ENCODE data around the gene HOXC12.

The HOXC12 gene

GRCh38 chr12:53998110-53998899 is 43.6 kb downstream of the HOXC12 start:
- no peak for DNase-seq

GRCh38 chr12:53998900-53999236 is 44.2 kb downstream of the HOXC12 start:
- no peak for DNase-seq

GRCh38 chr12:53999559-54000115 is 44.9 kb downstream of the HOXC12 start:
- DNase-seq: no peak

DNA sequence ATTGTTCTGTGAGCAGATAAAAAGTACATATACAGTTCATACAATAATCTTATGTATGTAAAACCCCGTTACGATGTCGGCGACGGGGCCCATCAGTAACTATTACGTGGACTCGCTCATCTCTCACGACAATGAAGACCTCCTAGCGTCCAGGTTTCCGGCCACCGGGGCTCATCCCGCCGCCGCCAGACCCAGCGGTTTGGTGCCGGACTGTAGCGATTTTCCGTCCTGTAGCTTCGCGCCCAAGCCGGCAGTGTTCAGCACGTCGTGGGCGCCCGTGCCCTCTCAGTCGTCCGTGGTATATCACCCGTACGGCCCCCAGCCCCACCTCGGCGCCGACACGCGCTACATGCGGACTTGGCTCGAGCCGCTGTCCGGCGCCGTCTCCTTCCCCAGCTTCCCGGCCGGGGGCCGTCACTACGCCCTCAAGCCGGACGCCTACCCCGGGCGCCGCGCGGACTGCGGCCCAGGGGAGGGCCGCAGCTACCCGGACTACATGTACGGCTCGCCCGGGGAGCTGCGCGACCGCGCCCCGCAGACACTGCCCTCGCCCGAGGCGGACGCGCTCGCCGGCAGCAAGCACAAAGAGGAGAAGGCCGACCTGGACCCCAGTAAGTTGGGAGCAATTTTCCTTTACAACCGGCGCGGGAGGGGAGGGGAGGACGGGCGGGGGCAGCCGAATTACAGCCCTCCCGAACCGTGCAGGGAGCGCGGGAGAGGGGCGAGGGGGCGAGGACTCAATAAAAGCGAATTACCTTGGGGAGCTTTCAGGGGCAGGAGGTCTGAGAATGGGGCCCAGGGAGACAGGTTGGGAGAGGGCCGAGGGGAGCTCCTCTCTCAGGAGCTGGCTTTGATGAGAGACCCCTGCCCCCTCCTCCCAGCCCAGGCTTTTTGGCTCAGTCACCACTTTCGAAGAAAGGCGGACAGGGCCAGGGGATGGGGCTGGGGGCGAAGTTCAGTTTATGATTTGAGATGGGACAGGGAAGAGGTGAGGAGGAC is 45.7 kb downstream of the HOXC12 start, which contains the start of gene HOXC9:
Gene HOXC9 (plus strand): TSS at position 46 of the 999 bp plus-strand sequence. CDS start 28 bp downstream, at position 74.
- DNase-seq: no peak

- no peak for DNase-seq
Measured at GRCh38 chr12:54001283-54002187, 46.8 kb downstream of the HOXC12 start.

DNA sequence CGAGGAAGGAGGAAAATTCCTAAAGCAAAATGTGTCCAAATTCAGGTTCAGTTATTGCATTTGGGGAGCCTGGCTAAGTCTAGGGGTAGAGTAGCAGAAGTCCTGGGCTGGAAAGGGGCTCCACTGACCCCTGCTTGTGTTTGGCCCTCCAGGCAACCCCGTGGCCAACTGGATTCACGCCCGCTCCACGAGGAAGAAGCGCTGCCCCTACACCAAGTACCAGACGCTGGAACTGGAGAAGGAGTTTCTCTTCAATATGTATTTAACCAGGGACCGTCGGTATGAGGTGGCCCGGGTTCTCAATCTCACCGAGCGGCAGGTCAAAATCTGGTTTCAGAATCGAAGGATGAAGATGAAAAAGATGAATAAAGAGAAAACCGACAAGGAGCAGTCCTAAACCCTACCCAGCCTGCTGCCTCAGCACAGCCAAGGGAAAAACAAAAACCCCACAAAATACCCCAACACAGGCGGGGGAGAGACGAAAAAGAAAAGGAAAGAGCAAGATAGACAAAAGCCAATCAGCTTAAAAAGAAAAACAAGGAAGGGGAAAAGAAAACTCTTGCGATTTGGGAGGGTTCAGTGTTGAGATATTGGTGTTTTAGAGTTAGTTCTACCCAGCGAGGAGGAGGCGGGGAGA is 47.7 kb downstream of the HOXC12 start:
- no peak for DNase-seq

GRCh38 chr12:54002915-54003389 is 48.2 kb downstream of the HOXC12 start:
- DNase-seq: no peak

DNA sequence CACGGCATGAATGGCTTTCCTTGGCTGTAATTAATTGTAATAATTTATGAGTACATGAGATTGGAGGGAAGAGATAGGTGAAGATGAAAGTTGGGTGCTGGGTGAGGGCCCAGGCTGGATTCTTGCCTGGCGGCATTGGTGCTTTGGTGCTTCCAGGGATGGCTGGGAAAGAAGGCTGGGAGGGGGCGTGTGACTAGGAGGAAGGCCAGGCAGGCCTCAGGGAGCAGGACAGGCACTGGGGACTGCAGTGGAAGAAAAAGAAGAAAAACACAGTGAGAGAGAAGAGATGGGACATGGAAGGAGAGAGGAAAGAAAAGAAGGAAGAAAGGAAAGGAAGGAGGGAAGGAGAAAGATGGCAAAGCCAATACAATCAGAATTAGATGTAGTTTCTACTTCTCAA is 48.9 kb downstream of the HOXC12 start:
- no peak for DNase-seq

DNA sequence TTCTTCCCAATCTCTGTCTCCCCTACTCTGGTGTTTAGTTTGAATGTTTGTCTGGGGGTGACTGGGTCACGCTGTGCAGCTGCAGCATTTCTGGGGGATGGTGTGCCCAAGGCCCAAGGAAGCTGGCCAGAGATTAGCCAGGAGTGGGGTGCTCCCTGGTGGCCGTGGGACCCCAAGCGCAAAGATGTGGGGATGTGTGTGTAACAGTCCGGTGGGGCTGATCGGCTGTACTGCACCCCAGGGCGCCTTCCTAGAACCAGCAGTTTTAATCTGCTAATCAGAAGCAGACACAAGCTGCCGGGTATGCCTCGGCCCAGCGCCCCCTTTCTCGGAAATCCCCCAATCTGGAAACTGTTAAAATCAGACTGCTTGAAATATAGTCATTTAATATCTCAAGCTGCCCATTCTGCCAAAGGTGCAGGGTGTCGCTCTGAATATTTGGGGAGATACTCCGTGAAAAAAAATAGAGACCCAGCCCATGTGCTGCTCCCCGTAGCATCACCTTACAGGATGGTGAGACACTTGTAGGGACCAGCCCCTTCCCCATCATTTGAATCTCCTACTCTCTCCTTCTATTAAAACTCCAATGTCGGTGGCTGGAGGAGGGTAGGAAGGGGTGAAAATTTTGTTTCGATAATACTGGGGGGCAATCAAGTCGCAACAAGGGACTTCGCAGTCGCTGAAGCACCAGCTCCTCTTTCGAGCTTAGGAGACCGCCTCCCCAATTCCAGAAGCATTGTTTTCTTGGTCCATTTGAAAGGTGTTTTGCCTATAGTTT is 49.5 kb downstream of the HOXC12 start:
- no peak for DNase-seq

GRCh38 chr12:54004841-54005530 is 50.3 kb downstream of the HOXC12 start:
- no peak for DNase-seq

- DNase-seq: no peak
Measured at GRCh38 chr12:54005531-54005852, 50.8 kb downstream of the HOXC12 start.

GRCh38 chr12:54005853-54006558 is 51.3 kb downstream of the HOXC12 start:
- peak; percentile 91 for DNase-seq

- DNase-seq: no peak
Measured at GRCh38 chr12:54006559-54007220, 52.0 kb downstream of the HOXC12 start.

- DNase-seq: no peak
Measured at GRCh38 chr12:54007538-54008259, 53.0 kb downstream of the HOXC12 start.

DNA sequence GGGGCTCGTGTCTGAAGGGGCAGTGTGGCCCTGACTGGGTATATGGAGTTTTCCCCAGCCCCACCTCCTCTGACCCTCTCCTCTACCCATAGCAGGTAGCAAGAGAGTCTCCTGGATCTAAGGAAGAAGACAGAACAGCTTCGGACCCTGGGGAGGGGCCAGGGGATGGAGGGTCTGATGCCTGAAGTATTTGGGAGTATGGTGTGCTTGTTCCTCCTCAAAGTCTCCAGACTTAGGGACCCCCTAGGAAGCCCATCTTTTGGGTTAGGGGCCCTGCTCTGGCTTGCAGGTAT is 53.5 kb downstream of the HOXC12 start:
- DNase-seq: no peak
